HG03575 (cell line): ENCODE measurements around the gene SLC24A3.

Source experiments
- ATAC-seq: cut with Tn5 transposase; IDR thresholded peaks from one replicate; pipeline ENCODE4 v1.9.1; 2021; ENCODE audit not compliant: unreplicated experiment, insufficient number of reproducible peaks, low FRiP score; ENCODE audit errors: extremely low read depth

The SLC24A3 gene

GRCh38 chr20:19723051-19723450 lies 510.6 kb downstream of the SLC24A3 start:
- no peak for ATAC-seq

GRCh38 chr20:19723813-19724430 lies 511.5 kb downstream of the SLC24A3 start:
- no peak for ATAC-seq

- ATAC-seq, result no peak
These were observed 512.9 kb downstream of the SLC24A3 start for GRCh38 chr20:19725373-19725772.

GRCh38 chr20:19725814-19726525 lies 513.5 kb downstream of the SLC24A3 start:
- ATAC-seq, result no peak

- no peak for ATAC-seq
These were observed 514.9 kb downstream of the SLC24A3 start for GRCh38 chr20:19727251-19727847.

- no peak for ATAC-seq
These were observed 517.2 kb downstream of the SLC24A3 start for GRCh38 chr20:19729672-19730071.

GRCh38 chr20:19730706-19731105 lies 518.3 kb downstream of the SLC24A3 start:
- no peak for ATAC-seq

- no peak for ATAC-seq
These were observed 522.4 kb downstream of the SLC24A3 start for GRCh38 chr20:19734811-19735210.

- ATAC-seq, result no peak
These were observed 523.0 kb downstream of the SLC24A3 start for GRCh38 chr20:19735446-19735845.

GRCh38 chr20:19737025-19737424 lies 524.6 kb downstream of the SLC24A3 start:
- ATAC-seq, result no peak

- ATAC-seq, result no peak
These were observed 526.5 kb downstream of the SLC24A3 start for GRCh38 chr20:19738951-19739350.

- ATAC-seq, result no peak
These were observed 526.9 kb downstream of the SLC24A3 start for GRCh38 chr20:19739351-19739750.

- ATAC-seq, result no peak
These were observed 528.1 kb downstream of the SLC24A3 start for GRCh38 chr20:19740512-19740911.

- no peak for ATAC-seq
These were observed 529.5 kb downstream of the SLC24A3 start for GRCh38 chr20:19741924-19742323.

GRCh38 chr20:19742974-19743639 lies 530.7 kb downstream of the SLC24A3 start:
- no peak for ATAC-seq

GRCh38 chr20:19743640-19743995 lies 531.2 kb downstream of the SLC24A3 start:
- ATAC-seq, result no peak

- ATAC-seq, result no peak
These were observed 532.7 kb downstream of the SLC24A3 start for GRCh38 chr20:19745106-19745505.

- no peak for ATAC-seq
These were observed 533.1 kb downstream of the SLC24A3 start for GRCh38 chr20:19745584-19745983.

- no peak for ATAC-seq
These were observed 534.0 kb downstream of the SLC24A3 start for GRCh38 chr20:19746396-19746795.

GRCh38 chr20:19747903-19748302 lies 535.5 kb downstream of the SLC24A3 start:
- ATAC-seq, result no peak
